ENCODE data around the gene GJB4.
"Not testable (repeated sequence)": the region's sequence is repeated elsewhere in the genome, so short reads cannot be mapped to it uniquely, and the experiment has no call there.

The GJB4 gene

DNA sequence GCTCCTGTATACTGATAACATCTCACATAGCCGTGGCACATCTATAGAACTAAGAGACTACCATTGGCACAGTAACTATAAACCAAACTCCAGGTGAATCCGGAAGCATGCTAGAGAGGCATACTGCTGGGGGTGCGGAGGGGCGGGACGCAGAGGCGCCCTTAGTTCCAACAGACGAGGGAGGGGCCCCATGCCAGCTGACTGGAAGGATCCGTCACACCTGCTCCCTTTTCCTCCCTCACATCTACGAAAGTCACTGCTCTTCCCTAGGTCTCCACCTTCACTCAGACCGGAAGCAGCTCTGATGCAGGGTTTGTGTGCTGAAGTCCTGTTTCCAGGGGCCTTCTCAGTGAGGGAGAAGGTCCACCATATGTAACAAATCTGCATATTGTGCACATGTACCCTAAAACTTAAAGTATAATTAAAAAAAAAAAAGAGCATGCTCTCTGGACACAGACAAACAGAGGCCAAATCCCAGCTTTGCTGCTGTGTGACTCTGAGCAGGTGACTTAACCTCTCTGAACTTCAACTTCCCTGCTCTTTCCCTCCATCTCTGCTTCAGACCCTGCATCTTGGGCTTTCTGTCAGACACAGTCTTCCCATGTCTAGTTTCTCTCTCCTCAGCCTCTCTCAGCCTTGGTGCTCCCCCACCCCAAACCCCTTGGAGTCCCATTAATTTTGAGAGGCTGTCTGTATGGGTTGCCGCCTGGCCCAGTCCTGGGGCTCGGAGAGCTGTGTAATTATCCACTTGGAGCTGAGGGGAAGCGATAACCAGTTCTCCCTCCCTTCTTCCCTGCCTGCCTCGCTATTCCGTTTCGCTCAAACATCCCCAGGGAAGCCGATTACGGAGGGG, 12.5 kb upstream of the GJB4 start:
- no peak for DNase-seq (ENCODE audit: low read depth)

DNA sequence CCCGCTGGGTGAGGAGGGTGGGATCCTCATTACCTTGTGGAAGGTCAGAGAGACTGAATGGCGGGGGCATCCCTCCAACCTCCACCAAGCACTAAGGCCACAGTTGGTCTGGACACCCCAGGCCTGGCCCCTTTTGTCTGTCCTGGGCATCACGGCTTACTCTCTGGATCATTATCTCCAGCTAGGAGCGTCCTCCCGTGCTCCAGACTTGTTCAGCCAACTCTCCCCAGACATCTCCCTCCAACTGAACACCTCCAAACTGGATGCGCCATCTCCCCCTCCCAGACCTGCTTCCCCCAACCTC, 11.9 kb upstream of the GJB4 start:
- no peak for DNase-seq (ENCODE audit: low read depth)

DNA sequence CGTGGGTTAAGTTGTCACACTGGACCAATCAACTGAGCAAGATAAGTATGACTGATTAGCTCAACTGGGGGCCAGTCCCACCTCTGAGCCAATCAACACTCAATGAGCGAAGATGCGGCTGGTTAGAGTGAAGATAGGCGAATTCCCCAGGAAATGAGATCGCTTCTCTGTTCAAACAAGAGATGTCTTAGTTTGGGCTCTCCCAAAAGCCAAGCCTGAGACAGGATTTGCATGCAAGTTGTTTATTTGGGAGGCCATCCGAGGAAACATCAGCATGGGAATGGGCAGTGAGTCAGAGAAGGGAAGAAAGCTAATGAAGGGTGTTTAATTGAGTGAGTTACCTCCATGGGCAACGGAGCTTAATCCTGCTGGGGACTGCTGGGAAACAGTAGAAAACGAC, 9.5 kb upstream of the GJB4 start:
- DNase-seq (ENCODE audit: low read depth): no peak

DNA sequence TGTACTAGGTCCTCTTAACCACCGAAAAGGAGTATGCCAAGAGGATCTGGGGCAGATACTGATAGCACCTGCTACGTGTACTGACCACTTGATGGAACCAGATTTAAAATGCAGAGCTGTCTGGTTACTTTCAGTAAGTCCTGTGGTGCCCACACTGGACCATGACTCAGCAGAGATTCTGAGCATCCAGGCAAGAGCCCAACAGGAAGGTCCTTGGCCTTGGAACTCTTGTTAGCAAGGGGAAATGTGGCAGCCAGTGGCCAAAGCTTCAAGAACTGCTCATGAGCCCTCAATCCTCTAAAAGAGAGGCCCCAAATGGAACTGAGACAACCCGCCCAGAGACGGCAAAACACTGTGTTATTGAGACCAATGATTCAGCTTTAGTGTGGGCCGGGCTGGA, 8.9 kb upstream of the GJB4 start:
- no peak for DNase-seq (ENCODE audit: low read depth)

DNA sequence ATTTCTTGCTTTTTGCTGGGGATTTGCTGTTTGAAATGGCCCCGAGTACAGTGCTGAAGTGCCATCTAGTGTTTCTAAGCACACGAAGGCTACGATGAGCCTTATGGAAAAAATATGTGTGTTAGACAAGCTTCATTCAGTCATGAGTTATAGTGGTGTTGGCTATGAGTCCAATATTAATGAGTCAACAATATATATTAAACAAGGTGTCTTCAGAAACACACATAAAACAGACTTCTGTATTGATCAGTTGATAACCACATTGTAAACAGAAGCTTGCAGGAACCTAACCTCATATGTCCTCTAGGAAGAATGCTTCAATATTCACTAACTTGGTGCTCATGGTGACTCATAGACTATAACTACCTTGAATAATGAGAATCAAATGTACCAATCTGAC, 6.4 kb upstream of the GJB4 start:
- DNase-seq (ENCODE audit: low read depth): no peak

DNA sequence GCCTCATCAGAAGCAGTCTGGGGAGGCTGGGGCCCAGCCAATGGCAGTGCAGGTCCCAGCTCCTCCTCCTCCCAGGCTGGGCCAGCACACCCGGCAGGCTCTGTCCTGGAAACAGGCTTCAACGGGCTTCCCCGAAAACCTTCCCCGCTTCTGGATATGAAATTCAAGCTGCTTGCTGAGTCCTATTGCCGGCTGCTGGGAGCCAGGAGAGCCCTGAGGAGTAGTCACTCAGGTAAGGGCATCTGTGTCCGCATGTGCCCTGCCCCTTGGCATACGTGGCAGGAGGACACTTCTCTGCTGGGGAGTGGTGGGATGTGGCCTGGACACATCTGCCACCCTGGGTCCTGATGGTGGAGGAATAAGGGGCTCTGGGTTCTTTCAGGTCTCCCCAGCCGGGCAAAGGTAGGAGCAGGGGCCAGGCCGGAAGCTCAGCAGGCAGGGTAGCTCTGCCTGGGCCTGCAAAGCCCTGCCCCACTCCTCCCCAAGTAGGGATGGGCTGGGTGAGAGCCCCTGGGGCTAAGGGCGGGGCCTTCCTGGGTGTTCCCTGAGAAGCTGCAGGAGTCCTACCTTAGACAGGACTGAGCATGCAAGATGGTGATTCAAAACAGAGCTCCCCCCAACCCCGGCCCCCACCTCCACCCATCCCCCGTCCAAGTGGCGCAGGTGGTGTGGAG, 4.4 kb upstream of the GJB4 start, which contains the start of gene GJB5:
GJB5 (plus strand) TSS at position 84 of the 674 bp plus-strand sequence. CDS start 2,284 bp downstream, outside the sequence.
- DNase-seq (ENCODE audit: low read depth): no peak

DNA sequence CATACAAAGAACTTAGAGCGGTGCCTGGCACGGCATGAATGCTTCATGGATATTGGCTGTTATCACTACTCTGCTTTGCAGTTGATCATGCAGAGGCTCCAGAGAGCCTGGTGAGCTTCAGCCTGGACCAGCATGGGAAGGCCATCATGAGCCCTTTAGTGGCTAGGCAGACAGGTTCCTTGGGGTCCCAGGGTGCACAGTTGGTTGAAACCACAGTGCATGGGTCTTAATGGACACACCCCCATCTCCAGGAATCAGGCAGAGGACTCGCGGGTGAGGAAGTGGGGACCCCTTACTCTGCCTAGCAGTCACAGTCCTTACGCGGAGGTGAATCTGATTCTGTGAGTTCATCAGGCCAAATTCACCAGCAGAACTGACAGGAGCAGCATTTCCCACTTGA, 3.6 kb upstream of the GJB4 start:
- DNase-seq (ENCODE audit: low read depth): no peak

DNA sequence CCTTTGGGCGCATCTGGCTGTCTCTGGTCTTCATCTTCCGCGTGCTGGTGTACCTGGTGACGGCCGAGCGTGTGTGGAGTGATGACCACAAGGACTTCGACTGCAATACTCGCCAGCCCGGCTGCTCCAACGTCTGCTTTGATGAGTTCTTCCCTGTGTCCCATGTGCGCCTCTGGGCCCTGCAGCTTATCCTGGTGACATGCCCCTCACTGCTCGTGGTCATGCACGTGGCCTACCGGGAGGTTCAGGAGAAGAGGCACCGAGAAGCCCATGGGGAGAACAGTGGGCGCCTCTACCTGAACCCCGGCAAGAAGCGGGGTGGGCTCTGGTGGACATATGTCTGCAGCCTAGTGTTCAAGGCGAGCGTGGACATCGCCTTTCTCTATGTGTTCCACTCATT, 2.2 kb upstream of the GJB4 start:
- no peak for DNase-seq (ENCODE audit: low read depth)

DNA sequence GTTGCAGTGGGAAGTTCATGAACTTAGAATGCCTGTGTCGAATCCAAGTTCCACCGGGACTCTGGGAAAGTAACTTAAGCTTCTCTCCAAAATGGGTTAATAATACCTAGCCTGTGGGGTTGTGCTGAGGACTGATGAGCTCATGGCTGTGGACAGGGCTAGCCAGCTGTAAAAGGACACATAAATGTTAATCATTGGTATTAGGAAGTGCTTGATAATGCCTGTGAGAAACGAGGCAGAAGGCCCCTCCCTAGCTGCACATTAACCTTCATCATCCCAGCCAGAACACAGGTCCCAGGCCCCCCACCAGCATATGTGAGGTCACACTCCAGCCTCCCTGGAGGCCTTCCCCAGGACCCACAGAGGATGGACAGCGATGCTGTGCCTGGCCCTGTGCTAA, 789 bp upstream of the GJB4 start:
- DNase-seq (ENCODE audit: low read depth): no peak

DNA sequence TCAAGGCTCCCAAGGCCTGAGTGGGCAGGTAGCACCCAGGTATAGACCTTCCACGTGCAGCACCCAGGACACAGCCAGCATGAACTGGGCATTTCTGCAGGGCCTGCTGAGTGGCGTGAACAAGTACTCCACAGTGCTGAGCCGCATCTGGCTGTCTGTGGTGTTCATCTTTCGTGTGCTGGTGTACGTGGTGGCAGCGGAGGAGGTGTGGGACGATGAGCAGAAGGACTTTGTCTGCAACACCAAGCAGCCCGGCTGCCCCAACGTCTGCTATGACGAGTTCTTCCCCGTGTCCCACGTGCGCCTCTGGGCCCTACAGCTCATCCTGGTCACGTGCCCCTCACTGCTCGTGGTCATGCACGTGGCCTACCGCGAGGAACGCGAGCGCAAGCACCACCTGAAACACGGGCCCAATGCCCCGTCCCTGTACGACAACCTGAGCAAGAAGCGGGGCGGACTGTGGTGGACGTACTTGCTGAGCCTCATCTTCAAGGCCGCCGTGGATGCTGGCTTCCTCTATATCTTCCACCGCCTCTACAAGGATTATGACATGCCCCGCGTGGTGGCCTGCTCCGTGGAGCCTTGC, 1.7 kb downstream of the GJB4 start:
- no peak for DNase-seq (ENCODE audit: low read depth)

DNA sequence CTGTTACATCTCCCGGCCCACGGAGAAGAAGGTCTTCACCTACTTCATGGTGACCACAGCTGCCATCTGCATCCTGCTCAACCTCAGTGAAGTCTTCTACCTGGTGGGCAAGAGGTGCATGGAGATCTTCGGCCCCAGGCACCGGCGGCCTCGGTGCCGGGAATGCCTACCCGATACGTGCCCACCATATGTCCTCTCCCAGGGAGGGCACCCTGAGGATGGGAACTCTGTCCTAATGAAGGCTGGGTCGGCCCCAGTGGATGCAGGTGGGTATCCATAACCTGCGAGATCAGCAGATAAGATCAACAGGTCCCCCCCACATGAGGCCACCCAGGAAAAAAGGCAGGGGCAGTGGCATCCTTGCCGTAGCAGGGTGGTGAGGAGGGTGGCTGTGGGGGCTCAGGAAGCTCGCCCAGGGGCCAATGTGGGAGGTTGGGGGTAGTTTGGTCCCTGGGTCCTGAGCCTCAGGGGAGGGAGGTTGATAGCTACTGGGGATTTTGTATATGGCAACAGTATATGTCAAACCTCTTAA, 2.3 kb downstream of the GJB4 start:
- no peak for DNase-seq (ENCODE audit: low read depth)

DNA sequence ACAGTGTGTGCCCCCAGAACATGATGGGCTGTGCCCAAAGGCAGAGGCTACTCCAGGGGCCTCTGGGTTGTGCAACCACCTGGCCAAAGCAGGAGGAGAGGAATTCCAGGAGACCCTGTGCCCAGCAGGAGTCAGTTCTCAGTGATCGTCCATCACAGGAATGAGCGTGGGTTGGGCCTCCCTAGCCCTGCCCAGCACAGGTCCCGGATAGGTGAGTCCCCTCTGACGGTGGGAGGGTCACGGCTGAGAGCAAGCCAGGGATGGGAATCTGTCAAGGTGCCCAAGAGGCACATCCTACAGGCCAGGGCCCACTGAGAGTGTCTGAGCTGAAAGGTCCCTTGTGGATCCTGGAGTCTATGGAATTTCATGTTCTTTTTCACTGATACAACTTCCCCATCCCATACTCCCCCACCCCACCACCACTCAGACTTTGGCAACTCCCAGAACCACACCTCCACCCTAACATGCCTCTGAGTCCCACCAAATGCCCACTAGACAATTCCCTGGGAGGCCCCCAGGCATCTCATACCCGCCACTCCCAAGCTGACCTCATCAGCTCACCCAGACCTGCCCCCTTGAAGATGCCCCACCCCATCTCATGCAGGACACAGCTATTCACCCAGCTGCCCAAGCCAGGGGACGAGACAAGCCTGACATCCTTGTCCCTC, 3.1 kb downstream of the GJB4 start:
- DNase-seq (ENCODE audit: low read depth): no peak

DNA sequence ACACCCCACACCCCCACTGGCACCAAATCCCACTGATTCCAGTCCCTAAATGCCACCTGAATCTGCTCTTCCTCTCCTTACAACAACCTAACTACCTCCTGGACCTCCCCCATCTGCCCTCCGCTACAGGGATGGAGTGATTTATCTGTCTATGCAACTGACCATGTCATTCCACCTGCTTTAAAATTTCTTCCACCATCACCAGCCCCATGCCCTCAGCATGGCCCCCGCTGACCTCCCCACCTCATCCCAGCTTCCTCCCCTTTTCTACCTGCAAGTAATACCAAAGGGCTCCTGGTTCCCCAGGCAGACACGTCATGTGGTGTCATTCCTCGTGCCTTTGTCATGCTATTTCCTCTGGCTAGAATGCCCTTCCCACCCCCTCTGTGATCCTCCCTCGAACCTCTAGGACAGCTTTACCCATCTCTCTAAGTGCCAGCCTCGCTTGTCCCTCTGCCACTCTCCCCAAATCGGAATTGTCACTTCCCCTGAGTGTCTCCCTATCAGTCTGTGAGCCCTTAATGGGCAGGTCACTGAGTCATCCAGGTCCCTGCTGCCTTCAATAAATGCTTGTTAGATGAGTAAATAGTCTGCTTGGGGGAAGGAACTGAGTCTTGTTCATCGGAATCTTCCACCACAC, 3.7 kb downstream of the GJB4 start:
- no peak for DNase-seq (ENCODE audit: low read depth)

DNA sequence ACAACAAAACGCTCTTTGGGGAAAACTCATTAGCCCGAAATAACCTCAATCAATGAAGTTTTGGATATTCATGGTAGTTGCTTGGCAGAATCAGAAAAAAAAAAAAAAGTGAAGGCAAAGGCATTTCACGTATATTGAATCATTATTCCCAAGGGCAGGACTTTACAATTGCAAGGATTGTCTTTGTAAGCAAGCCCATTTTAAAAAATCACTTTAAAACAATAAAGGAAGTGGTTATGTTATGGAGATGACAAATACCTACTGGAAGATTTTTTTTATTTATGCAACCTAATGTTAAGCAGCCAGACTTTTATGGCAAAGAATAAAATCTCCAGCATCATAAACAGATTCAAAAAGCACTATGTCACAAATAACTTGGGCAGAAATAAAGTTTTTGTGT, 9.3 kb downstream of the GJB4 start:
- DNase-seq (ENCODE audit: low read depth): no peak

DNA sequence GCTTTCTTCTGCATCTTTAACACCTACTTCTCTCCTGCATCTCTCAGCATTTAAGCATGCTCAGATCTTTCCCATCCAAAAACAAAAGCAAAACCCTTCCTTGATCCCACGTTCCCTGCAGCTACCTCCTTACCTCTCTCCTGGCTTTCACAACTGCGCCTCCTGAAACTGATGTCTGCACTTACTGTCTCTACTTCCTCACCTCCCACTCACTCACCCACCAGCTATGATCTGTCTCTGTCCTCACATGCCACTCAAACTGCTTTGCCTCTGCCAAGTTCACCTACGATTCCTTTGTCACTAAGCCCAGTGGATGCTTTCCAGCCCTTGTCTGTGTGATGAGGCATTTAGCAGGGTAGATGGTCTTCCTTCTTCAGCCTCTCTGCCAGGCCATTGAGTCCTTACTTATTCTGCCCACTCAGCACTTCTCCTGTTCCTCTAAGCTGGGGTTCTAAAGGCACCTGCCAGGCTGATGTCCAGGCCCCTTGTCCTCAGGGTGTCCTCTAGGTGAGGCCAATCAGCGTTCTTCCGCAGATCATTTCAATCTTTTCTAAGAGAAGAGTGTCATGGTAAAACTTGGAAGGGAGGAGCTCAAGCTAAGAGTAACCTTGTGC, 11.5 kb downstream of the GJB4 start:
- no peak for DNase-seq (ENCODE audit: low read depth)

DNA sequence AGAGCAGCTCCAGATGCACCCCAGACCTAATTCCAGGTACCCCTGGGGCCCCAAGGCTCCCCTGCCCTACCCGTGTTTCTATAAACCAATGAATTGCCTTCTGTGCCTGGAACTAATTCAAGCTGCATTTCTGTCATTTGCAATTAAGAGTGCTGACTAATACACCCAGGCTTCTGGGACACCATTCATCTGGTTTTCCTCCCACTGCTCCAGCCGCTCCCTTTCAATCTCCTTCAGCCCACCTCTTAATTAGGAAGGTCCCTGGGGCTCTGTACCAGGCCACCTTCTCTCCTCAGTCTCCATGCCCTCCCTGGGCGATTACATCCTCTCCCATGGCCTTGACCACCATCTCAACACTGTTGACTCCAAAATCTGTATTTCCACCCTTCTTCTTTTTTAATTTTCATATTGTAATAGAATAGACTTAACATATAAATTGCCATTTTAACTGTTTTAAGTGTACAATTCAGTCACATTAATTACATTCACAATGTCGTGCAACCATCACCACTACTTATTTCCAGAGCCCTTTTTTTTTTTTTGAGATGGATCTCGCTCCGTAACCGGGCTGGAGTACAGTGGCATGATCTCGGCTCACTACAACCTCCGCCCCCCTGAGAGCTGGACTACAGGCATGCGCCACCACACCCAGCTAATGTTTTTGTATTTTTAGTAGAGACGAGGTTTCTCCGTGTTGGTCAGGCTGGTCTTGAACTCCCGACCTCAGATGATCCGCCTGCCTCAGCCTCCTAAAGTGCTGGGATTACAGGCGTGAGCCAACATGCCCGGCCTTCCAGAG, 12.2 kb downstream of the GJB4 start:
- no peak for DNase-seq (ENCODE audit: low read depth)

DNA sequence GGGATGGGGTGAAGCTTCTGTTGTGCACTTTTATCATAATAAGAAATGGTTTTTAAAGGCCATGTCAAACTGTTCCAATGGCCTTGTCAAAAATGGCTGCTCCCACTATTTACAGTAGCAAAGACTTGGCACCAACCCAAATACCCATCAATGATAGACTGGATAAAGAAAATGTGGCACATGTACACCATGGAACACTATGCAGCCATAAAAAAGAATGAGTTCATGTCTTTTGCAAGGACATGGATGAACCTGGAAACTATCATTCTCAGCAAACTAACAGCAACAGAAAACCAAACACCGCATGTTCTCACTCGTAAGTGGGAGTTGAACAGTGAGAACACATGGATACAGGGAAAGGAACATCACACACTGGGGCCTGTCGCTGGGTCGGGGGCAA, 13.6 kb downstream of the GJB4 start:
- DNase-seq (ENCODE audit: low read depth): not testable (repeated sequence)

DNA sequence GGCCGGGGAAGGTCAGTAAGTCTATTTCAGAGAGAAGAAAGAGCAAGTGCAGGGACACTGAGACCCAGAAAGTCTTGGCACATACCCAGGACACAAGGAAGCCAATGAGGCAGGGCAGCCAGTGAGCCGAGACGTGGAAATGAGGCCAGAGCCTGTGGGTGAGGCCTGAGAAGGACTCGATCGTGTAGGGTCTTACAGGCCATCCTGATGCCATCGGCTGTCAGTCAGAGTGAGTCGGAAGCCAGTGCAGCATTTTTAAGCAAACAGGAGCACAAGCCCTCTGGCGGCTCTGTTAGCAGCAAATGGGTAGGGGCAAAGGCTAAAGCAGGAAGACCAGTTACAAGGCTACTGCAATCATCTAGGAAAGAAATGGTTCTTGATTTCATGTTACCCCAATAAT, 15.4 kb downstream of the GJB4 start:
- DNase-seq (ENCODE audit: low read depth): no peak

DNA sequence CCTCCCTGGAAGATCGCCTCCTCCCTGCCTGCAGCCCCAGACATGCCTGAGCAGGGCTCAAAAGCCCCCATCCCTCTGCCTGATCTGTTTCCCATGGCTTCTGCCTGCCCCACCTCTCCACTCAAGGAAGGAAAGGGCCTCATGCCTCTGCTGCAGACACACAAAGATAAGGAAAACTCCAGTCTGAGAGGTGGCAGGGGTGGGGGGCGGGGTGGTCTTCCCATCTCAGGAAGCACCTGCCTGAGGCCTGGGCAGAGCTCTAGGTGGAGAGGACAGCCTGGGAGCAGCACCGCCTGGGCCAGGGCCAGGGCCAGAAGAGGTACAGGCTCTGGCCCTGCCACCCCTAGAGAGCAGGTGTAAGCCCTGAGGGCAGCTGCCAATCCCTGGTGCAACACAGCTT, 17.4 kb downstream of the GJB4 start:
- DNase-seq (ENCODE audit: low read depth): no peak

DNA sequence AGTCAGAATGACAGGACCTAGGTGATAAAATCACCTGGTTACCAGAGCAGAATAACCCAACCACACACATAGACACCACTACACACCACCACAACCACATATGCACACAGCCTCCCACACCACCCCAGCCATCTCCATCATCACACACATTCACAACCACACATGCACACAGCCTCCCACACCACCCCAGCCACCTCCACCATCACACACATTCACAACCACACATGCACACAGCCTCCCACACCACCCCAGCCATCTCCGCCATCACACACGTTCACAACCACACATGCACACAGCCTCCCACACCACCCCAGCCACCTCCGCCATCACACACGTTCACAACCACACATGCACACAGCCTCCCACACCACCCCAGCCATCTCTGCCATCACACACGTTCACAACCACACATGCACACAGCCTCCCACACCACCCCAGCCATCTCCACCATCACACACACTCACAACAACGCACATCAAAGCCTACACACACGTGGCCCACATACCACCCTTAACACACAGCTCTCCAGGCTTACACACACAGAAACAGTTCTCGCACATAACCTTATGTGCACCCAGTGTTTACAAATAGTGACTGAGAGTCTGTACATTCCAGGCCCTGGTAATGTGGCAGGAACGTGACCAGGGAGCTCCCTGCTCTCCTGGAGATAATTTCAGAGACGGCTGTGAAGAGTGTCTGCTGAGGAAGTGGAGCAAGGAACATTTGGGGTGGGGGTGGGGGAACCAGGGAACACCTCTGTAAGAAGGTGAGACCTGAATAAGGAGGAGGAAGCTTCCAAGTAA, 18.2 kb downstream of the GJB4 start:
- no peak for DNase-seq (ENCODE audit: low read depth)

Measured in T follicular helper cell (primary cell).